T-helper 2 cell treated with Interferon-gamma antibody and Interleukin-4, amounts not matched to agents 100 ng/mL and 5 ng/mL, for 36 hours (primary cell): Measurements from ENCODE around the gene PKDREJ. TPM values are rescaled to one million over a fixed set of nuclear protein-coding genes. Genes with fewer than 3 reads are reported as not detected.

ENCODE experiments used
- intact Hi-C: fragments of 100-400 bp; cut with micrococcal nuclease; formaldehyde crosslinking; loops from one replicate; pipeline ENCODE4 v1.15.1; 2023
- total RNA-seq: library from RNA; stranded (reverse); gene quantifications from 2 replicates; pipeline ENCODE4 v1.2.3, GENCODE V29; 2022

PKDREJ gene
- total RNA-seq, 1 donor from 2014 or later: not detected

DNA sequence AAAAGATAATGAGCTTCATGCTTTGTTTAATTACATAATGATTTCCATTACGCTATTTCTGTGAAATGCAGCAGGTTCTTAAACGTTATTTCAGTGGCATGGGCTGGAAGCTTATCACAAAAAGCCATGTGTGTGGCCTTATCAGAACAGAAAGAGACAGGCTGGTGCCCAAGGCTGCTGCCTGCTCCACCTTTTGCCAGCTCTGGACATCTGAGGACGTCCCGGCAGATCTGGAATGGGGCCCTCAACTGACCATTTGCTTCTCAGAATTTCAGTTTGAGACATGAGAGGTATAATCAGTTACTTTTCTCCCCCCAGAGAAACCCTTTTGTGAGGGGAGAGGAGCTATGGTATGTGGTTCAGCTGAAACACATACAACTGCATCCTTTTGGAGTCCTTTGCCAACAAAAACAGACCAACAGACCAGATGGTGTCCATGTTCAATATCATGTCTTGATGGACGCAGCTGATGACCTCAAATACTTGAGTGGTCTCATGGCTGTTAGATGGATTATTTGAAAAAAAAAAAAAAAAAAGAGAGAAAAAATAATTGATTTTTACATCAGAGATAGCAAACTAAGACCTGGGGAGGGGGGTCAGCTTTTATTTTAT lies 21.6 kb downstream of the PKDREJ start:
- intact Hi-C loops: no loop called here

DNA sequence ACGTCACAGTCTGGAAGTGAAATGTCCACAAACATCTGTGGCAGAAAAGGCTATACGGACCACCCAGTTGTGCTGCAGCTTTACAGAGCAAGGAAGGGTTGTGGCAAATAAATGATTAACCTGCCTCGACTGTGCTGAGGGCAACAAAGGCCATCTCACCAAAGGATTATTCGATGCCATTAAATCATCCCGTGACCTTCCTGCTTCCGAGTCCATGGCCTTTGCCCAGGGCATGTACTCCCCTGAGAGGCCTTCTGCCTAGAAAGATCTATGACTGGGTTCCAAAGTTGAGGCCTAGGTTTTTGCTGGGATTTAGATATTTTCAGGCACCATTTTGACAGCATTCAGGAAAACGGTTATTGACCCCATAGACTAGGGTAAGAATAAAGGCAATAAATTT lies 22.2 kb downstream of the PKDREJ start:
- intact Hi-C loops: no loop called here

DNA sequence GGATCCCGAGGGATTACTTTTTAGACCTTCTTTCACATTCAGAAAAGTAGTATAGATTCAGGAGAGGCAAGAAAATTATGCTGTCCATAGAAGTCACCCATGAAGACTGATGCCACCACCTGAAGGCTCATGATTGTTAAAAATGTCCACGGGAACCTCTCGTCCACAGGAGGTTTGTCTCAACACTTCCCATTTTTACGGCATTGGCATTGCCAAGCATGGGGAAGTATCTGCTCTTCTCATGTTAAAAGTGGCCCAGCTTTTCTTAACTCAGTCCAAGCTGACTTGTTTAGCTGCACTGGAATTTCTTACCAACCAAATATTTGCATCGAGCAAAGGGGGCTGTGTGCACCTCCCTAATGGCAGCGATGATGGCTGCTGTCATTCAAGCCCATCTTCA lies 22.6 kb downstream of the PKDREJ start:
- intact Hi-C loops: no loop called here

DNA sequence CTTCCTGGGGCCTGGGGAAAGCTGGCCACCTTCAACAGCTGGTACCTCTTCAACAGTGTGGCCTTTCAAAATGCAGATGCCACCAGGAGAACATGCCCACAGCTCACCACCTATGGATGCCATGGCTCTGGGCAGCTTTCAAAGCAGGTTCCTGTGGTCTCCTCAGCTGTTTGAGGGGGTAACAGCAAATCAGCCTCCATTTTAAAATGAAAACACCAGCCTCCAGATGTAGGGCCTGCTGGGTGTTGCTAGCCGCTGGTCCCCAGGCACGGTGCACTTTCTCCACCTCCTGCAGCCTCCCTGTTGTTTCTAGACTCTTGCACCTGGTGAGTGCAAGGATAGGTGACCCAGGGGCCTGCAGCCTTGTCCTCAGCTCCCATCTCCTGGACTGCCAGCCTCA lies 23.1 kb downstream of the PKDREJ start:
- intact Hi-C loops: no loop called here

DNA sequence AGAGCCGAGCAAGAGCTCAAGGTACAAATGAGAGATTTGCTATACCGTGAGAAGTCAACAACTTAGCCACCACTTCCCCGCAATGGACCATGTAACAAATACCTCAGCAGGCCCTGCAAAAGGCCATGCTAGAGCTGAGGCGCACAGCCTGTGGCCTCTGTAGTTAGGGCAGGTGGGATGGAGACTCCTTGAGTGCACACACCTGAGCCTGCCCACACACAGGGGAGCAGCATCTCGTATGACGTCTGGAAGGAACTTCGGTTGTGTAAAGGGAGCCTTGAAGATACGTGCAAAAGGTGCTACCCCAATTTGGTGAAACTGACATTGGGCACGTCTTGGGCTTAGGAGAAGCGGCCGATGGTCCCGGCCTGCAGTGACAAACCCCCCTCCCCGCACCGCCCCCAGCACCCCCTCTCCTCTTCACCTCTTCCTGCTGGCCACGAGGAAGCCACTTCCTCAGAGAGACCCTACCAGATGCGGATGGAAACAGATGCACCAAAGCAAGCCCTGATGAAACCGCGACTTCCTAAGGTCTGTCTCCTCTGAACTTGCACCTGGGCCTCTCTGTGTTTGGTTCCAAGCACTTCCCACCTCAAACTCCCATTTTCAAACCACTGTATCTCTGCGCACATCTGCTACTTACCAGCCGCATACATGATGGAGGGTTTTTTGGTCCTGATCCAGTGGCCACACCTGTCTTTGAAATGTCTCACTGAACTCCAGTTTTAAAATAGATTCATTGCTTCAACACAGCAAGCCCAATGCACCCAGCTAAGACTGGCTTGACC lies 23.7 kb downstream of the PKDREJ start:
- intact Hi-C loops: no loop called here

DNA sequence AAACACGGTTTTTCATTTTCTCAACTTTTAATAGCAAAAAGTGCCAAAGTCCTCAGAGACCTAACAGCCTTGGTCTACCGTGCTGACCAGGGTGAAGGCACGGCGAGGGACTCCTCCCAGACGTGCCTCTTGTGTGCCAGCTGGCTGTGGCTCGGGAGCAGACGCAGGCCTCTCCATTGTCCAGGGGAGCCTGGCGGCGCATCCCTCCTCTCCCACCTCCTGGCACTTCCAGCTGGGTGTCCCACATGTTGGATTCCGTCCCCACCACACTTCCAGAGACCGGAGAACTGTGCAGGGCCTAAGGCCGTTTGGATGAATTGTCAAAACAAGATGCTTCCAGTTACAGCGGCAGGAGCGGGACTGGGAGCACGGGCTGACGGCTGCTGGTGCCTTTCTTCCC lies 24.6 kb downstream of the PKDREJ start:
- intact Hi-C loops: no loop called here

DNA sequence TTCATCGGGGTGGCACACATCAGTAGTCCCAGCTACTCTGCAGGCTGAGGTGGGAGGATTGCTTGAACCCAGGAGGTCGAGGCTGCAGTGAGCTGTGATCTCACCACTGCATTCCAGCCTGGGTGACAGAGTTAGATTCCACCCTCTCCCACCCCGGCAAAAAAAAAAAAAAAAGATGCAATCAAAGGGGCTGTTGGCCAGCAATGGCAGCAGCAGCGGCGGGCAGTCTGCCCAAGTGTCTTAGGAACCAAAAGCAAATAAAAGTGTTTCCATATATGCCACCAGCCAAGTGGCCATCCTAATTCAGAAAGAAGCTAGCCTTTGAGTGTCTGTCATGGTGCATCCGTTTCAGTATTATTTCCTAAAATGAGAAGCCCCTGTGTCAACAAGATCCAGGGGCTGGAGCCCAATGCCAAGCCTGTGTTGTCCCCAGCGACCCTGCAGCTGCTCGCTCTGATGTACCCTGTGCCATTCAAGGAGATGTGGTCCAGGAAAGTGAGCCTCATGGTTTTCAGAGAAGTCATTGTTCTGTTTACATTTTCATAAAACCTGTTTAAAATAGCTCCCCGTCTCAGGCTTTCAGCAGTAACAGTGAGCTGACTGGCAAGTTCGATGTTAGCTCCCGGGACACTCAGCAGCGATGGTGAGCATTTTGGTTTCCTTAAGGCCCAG lies 25.6 kb downstream of the PKDREJ start:
- intact Hi-C loops: no loop called here

DNA sequence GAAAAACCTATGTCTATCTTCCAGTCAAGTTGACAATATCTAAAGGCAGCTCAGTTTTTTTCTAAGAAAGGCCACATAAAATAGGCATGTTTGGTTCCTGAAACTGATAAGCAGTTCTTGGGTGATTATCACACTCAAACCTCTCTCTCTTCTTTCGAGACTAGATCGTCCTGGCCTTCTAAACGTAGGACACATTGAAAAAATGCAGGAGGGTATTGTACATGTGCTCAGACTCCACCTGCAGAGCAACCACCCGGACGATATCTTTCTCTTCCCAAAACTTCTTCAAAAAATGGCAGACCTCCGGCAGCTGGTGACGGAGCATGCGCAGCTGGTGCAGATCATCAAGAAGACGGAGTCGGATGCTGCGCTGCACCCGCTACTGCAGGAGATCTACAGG lies 28.2 kb downstream of the PKDREJ start:
- intact Hi-C loops: no loop called here

DNA sequence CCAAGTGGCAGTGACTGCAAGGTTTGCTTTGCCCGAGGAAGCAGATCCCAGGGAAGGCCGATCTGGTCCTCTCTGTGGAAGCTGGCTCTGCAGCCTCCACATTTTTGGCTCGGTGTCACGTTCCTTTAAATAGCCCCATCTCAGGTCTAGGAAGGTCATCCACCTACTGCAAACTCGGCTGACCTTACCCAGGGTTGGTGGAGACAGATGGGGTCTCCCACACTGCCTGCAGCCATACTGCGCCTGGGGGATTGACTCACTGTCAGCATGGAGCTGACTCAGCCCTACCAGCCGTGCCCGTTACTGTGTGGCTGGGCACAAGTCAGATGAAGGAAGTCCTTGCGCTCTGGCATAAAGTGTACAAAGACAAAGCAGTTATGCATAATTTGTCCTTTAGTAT lies 29.9 kb downstream of the PKDREJ start:
- intact Hi-C loops: no loop called here

DNA sequence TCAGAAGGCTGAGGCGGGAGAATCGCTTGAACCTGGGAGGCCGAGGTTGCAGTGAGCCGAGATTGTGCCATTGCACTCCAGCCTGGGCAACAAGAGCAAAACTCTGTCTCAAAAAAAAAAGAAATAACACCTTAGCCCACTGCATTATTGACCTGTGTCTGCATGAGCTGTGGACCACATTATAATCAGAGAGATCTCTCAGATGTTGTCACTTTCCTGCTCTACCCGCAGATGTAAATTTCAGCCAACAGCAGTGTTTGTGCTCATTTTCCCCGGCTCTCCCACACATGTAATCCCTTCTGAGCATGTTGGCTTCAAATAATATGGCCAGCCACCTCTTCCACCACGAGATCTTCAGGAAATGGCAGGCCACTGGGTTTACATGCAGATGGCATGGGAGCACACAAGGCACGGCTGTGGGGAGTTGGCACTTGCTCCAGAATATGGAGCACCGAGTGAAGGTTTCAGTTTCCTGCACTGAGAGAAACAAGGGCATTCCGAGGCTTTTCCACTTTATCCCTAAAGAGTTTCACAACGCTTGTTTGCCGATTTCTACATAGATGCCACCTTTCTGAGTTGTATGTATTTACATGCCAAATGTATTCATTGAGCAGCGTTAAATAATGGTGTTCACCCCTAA lies 32.8 kb downstream of the PKDREJ start:
- intact Hi-C loops: no loop called here

DNA sequence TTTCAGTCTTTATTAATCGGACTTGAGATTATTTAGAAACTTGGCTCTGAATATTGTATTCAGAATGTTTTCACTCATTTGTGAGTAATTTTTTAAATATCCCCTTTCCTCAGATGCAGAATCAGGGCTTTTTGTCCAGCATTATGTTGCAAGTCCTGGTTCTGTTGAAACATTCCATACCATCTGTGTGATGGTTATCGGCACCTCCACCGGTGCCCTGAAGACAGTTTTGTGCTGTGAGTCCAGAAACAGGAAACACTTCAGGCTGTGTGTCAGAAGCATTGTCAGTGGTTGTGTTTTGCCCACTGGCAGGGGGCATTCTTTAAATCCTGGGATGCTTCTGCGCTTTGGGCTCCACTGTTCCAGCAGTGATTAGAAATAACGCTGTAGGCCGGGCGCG lies 33.4 kb downstream of the PKDREJ start:
- intact Hi-C loops: no loop called here

DNA sequence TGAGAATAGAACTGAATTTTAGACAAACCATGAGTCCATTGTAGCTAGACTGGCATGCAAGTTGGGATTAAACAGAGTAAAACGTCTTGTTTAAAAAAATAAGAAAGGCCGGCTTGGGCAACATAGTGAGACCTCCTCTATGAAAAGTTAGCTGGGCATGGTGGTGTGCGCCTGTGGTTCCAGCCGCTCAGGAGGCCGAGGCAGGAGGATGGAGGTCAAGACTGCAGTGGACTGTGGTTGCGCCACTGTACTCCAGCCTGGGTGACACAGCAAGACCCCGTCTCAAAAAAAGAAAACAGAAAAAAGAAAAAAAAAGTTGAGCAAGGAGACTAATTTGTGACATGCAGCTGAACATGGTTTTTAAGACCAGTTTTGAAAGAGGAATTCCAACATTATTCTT lies 36.6 kb downstream of the PKDREJ start:
- intact Hi-C loops: no loop called here

DNA sequence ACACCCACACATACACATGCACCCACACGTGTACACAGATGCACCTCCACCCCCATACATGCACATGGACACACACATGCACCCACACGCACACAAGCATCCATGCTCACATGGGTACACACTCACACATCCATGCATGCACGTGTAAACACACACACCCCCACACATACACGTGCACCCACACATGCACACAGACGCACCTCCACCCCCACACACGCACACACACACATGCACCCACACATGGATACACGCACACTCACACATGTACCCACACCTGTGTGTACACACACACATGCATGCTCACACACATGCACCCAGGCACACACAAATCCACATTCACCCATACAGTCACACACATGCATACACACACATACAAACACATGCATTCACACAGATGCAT lies 37.5 kb downstream of the PKDREJ start:
- intact Hi-C loops: no loop called here

DNA sequence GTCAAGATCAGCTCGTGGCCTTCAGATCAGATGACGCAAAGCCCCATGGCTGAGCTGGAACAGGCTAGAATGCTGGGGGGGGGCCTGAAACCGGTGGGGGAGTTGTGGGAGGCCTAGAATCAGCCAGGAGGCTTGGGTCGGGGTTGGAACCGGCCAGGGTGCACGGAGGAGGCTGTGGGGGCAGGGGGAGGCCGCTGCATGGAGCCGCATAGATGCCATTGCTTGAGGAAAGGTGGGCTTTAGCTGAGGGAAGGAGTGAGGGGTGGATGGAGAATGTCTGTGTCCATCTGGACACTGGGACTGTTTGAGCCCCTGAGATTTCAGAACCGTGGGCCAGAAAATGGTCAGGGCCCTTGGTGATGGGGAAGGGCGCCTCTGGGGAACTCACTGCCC lies 38.2 kb downstream of the PKDREJ start:
- intact Hi-C loops: no loop called here

DNA sequence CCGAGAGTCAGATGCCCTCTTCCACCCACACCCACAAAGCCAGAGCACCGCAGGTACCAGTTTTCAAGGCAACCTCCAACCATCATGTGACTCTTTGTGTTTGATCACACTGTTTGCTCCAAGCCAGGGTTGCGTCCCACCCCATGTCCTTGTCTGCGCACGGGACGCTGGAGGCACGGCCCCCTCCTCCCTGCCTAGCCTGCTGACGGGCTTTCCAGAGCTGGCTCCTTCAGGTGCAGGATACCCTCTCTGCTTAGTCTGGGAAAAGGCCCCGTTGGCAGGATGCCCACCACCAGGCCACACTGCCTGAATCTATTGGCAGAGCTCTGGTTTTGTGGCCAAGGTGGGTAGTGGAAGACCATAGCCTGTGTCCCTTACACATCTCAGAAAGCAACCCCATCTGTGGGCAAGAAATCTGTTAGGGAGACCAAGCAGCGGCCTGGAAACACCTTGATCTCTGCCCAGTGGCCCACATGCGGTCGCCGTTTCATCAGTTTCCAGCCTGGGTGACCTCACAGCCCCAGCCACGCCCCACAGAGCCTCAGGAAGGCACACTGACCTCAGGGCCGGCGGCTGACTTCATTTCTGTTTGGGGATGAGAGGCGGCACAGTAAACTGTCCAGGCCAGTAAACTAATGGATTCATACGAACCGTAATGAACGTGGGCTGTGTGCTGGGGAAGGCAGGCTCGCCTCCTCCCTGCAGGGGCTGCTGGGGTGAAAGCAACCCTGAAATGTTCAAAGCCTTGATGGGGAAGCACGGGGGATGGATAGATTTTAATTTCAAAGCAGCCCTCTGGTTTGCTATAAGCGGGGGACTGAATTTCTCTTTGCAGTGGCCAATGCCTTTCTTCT lies 38.9 kb downstream of the PKDREJ start:
- intact Hi-C loops: no loop called here

DNA sequence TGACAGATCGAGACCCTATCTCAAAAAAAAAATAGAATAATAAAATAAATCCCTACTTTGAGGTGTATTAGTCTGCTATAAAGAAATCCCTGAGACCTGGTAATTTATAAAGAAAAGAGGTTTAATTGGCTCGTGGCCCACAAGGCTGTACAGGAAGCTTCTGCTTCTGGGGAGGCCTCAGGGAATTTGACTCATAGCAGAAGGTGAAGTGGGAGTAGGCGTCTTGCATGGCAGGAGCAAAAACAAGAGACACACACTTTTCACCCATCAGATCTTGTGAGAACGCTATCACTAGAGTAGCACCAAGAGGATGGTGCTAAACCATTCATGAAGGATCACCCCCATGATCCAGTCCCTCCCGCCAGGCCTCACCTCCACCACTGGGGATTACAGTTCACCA lies 42.2 kb downstream of the PKDREJ start:
- intact Hi-C loops: no loop called here

DNA sequence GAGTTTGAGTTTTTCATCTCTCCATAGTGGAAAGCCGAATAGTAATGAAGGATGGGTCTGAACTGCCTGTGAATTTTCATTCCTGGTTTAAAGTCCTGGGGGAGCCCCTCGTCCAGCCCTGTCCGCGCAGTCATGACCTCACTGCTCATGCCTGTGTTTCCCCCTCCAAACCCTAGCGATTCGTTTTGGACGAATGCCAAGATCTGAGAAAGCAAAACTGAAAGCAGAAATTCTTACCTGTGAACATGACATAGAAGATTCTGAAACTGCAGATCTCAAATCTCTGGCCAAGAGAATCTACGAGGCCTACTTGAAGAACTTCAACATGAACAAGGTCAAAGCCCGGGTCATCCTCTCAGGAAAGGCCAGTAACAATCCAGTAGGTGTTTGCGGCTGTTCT lies 43.5 kb downstream of the PKDREJ start:
- intact Hi-C loops: no loop called here

DNA sequence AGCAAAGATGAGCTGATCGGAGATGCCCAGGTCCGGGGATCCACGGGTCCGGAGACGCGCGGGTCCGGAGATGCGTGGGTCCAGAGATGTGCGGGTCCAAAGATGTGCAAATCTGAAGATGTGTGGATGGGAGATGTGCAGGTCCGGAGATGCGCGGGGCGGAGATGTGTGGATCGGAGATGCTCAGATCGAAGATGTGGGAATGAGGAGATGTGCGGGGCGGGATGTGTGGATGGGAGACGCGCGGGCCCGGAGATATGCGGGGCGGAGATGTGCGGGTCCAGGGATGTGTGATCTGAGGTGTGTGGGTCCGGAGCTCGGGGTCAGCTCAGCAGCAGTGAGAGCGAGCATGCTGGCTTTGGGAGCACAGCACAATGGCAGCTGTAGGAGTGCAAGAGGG lies 48.5 kb downstream of the PKDREJ start:
- intact Hi-C loops: no loop called here

DNA sequence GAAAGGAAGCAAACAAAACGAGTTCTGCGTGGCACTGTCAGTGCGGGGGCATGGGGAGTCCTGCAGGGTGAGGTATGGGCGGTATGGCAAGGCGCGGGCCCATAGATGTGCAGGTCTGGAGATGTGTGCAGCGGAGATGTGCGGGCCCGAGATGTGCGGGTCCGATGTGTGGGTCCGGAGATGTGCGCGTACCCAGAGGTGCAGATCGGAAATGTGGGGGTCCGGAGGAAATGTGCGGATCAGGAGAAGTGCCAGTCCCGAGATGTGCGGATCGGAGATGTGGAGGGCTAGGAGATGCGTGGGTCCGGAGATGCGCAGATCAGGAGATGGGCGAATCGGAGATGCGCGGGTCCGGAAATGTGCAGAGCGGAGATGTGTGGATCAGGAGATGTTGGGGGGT lies 49.0 kb downstream of the PKDREJ start:
- intact Hi-C loops: no loop called here

DNA sequence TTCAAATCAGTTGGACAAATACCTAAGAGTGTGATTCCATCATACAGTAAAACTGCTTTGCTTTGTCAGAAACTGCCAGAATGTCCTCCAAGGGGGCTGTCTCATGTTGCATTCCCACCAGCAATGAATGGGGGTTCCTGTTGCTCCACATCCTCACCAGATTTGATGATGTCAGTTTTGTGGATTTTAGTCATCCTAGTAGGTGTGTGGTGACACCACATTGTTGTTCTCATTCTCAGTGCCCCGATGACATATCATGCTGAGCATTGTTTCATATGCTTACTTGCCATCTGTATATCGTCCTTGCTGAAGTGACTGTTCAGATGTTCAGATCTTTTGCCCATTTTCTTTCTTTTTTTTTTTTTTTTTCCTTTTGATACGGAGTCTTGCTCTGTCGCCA lies 50.1 kb downstream of the PKDREJ start:
- intact Hi-C loops: no loop called here

DNA sequence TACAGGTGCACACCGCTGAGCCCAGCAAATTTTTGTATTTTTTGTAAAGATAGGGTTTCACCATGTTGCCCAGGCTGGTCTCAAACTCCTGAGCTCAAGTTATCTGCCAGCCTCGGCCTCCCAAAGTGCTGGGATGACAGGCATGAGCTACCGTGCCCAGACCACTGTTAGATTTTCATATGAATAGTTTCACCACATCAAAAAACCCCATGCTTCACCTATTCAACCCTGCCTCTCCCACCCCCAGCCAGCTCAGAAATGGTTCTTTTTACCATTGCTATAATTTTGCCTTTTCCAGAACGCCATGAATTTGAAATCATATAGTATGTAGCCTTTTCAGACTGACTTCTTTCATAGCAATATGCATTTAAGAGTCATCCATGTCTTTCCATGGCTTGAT lies 50.9 kb downstream of the PKDREJ start:
- intact Hi-C loops: no loop called here
